GM19035 (cell line): ENCODE data around the gene RCHY1.

ENCODE experiments used
- ATAC-seq: cut with Tn5 transposase; IDR thresholded peaks from one replicate; pipeline ENCODE4 v1.9.1; 2021; ENCODE audit not compliant: unreplicated experiment

The RCHY1 gene

DNA sequence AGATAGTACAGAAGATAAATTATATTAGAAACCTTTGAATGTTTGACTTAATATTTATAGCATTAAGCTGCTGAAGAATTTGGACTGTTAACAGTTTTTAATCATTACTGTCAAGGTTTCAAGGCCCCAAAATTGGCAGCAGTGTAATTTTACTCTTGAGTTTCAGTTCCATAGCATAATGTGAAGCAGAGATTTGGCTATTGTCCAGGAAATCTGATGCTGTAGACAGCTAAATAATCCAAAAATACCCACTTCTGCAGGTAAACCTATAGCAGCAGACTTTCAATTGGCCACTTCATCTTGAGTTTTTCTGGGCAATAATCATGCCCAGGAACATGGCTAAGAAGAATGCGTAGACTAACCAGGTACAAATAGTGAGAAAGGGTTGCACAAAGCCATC, 85.0 kb downstream of the RCHY1 start:
- no peak for ATAC-seq
